ENCODE measurements around the gene EGFL6. TPM values are rescaled to one million over a fixed set of nuclear protein-coding genes. Genes with fewer than 3 reads are reported as not detected.
"Not testable (repeated sequence)": the region's sequence is repeated elsewhere in the genome, so short reads cannot be mapped to it uniquely, and the experiment has no call there.

EGFL6 gene
- total RNA-seq, 2 experiments from 2014 or later: not detected

GRCh38 chrX:13646154-13646549 lies 76.8 kb downstream of the EGFL6 start:
- H3K27ac Mint-ChIP-seq: no peak overlapping the region
- H3K9me3 Mint-ChIP-seq: no peaks in the 10 kb centered on the region
- CTCF ChIA-PET: interaction anchor here (1.0 to 1.1 kb wide), 2 partner anchors 697 to 831 kb away, joined by 3 read pairs; no protein-coding TSS in a partner anchor
- H3K27me3 Mint-ChIP-seq: no peaks in the 10 kb centered on the region
- intact Hi-C loops (cut with DNase I, micrococcal nuclease): loop anchor here in 1 of 2 experiments (5.0 to 10.0 kb wide), 2 partner anchors 699 to 831 kb away; no protein-coding TSS in a partner anchor
- ATAC-seq (ENCODE audit: poor library complexity): no peak
- Histone ChIP-seq H3K36me3 (ENCODE audit: insufficient read depth, low read length) (no peaks in the 10 kb centered on the region), H3K27ac (ENCODE audit: low read depth in 1 of 2, low read length in 2 of 2) (no peak overlapping the region), H3K9me3 (ENCODE audit: control insufficient read depth in 1 of 2, insufficient read depth in 1 of 2, low read length in 2 of 2) (no peaks in the 10 kb centered on the region), H3K4me3 (ENCODE audit: low read length) (no peak overlapping the region), H3K27me3 (ENCODE audit: control insufficient read depth in 1 of 2, insufficient read depth in 2 of 2, low read length in 2 of 2) (no peaks in the 10 kb centered on the region), H3K4me1 (ENCODE audit: insufficient read depth, low read length) (no peaks in the 10 kb centered on the region)
- H3K4me1 Mint-ChIP-seq (ENCODE audit: low read depth): peaks cover 11% of the 10 kb centered on the region
- H3K36me3 Mint-ChIP-seq (ENCODE audit: low read depth): no peaks in the 10 kb centered on the region
- POLR2A ChIA-PET: no interaction called here
- peak in 11 of 14 experiments; percentile 2 to 52 (median 19) for DNase-seq
- no peak overlapping the region for H3K4me3 Mint-ChIP-seq
- TF ChIP-seq, protein P1, sequence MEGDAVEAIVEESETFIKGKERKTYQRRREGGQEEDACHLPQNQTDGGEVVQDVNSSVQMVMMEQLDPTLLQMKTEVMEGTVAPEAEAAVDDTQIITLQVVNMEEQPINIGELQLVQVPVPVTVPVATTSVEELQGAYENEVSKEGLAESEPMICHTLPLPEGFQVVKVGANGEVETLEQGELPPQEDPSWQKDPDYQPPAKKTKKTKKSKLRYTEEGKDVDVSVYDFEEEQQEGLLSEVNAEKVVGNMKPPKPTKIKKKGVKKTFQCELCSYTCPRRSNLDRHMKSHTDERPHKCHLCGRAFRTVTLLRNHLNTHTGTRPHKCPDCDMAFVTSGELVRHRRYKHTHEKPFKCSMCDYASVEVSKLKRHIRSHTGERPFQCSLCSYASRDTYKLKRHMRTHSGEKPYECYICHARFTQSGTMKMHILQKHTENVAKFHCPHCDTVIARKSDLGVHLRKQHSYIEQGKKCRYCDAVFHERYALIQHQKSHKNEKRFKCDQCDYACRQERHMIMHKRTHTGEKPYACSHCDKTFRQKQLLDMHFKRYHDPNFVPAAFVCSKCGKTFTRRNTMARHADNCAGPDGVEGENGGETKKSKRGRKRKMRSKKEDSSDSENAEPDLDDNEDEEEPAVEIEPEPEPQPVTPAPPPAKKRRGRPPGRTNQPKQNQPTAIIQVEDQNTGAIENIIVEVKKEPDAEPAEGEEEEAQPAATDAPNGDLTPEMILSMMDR (IDR thresholded peaks at IDR 0.05): no peak

DNA sequence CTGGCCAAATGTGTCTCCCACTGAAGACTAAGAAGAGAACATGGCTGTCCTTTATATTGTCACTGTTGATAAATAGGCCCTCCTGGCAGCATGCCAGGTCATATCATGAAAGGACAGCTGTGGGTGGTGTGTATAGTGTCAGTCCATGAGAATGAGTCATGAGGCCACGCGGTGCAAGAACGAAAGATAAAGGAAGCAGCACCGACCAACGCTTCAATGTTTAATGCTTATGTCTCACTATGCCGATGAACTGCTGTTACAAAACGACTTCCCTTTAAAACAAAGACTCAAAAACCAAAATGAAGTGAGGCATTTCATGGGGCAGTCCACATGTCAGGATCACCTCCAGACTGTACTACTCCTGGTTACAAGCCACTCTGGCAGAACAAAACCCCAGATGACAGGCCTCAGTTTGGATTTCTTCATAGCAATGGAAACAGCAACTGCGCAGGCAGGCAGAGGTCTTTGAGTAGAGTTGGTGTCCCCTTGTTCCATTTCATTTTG lies 78.4 kb downstream of the EGFL6 start:
- ChIA-PET POLR2A (no interaction called here), CTCF (no interaction called here)
- Histone ChIP-seq H3K36me3 (ENCODE audit: insufficient read depth, low read length) (no peaks in the 10 kb centered on the region), H3K4me1 (ENCODE audit: insufficient read depth, low read length) (peaks cover 6% of the 10 kb centered on the region), H3K4me3 (ENCODE audit: low read length) (no peak overlapping the region), H3K27ac (ENCODE audit: low read depth in 1 of 2, low read length in 2 of 2) (no peak overlapping the region), H3K27me3 (ENCODE audit: control insufficient read depth in 1 of 2, insufficient read depth in 2 of 2, low read length in 2 of 2) (no peaks in the 10 kb centered on the region), H3K9me3 (ENCODE audit: control insufficient read depth in 1 of 2, insufficient read depth in 1 of 2, low read length in 2 of 2) (no peaks in the 10 kb centered on the region)
- H3K27me3 Mint-ChIP-seq: no peaks in the 10 kb centered on the region
- H3K9me3 Mint-ChIP-seq: no peaks in the 10 kb centered on the region
- ATAC-seq (ENCODE audit: poor library complexity) (peak; percentile 71), DNase-seq (peak; percentile 9 to 78 (median 46))
- intact Hi-C loops (cut with DNase I, micrococcal nuclease): loop anchor here in 1 of 2 experiments (2.0 to 10.0 kb wide), 3 partner anchors 141 to 833 kb away; no protein-coding TSS in a partner anchor
- peaks cover 12% of the 10 kb centered on the region for H3K4me1 Mint-ChIP-seq (ENCODE audit: low read depth)
- peak overlapping the region; percentile 67 for H3K27ac Mint-ChIP-seq
- TF ChIP-seq, protein P1 (IDR thresholded peaks at IDR 0.05): no peak
- H3K36me3 Mint-ChIP-seq (ENCODE audit: low read depth): no peaks in the 10 kb centered on the region
- no peak overlapping the region for H3K4me3 Mint-ChIP-seq

DNA sequence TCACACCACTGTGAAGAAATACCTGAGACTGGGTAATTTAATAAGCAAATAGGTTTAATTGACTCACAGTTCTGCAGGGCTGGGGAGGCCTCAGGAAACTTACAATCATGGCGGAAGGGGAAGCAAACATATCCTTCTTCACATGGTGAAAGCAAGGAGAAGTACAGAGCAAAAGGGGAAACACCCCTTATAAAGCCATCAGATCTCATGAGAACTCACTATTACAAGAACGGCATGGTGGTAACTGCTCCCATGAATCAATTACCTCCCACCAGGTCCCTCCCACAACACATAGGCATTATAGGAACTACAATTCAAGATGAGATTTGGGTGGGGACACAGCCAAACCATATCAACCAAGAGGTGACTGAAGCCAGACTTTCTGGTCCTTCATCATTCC lies 78.9 kb downstream of the EGFL6 start:
- Mint-ChIP-seq H3K4me1 (ENCODE audit: low read depth) (peaks cover 14% of the 10 kb centered on the region), H3K27ac (peak overlapping the region; percentile 67)
- CTCF ChIA-PET; H3K4me3 ChIP-seq (ENCODE audit: low read length); H3K36me3 ChIP-seq (ENCODE audit: insufficient read depth, low read length); H3K4me1 ChIP-seq (ENCODE audit: insufficient read depth, low read length); H3K27ac ChIP-seq (ENCODE audit: low read depth in 1 of 2, low read length in 2 of 2); H3K4me3 Mint-ChIP-seq; H3K27me3 ChIP-seq (ENCODE audit: control insufficient read depth in 1 of 2, insufficient read depth in 2 of 2, low read length in 2 of 2); H3K9me3 Mint-ChIP-seq; H3K27me3 Mint-ChIP-seq; ATAC-seq (ENCODE audit: poor library complexity); H3K9me3 ChIP-seq (ENCODE audit: control insufficient read depth in 1 of 2, insufficient read depth in 1 of 2, low read length in 2 of 2); POLR2A ChIA-PET; H3K36me3 Mint-ChIP-seq (ENCODE audit: low read depth): not testable (repeated sequence)
- intact Hi-C loops (cut with DNase I, micrococcal nuclease): loop anchor here in 1 of 2 experiments (2.0 to 10.0 kb wide), 3 partner anchors 142 to 834 kb away; no protein-coding TSS in a partner anchor
- peak in 1 of 14 experiments; percentile 24 for DNase-seq
